ENCODE results near the gene ZNF423. TPM values are rescaled to one million over a fixed set of nuclear protein-coding genes. Genes with fewer than 3 reads are reported as not detected.
A peak's percentile ranks its signal among the peaks of the same experiment; 100 is the strongest.

Gene ZNF423
- total RNA-seq, 1 donor from 2014 or later = 19.8 TPM

- DNase-seq (ENCODE audit: low spot score in 2 of 2, unreplicated experiment in 2 of 2) = no peak
- Mint-ChIP-seq H3K27me3 (ENCODE audit: low read depth) (no peaks in the 10 kb centered on the region), H3K27ac (no peak overlapping the region), H3K4me1 (peaks cover 22% of the 10 kb centered on the region), H3K36me3 (no peaks in the 10 kb centered on the region), H3K9me3 (no peaks in the 10 kb centered on the region), H3K4me3 (no peak overlapping the region)
- TF ChIP-seq CTCF (IDR thresholded peaks at IDR 0.05; ENCODE audit: unreplicated experiment) = no peak
Observed at GRCh38 chr16:49826515-49826914, 29.4 kb downstream of the ZNF423 start.

- Mint-ChIP-seq H3K36me3 (no peaks in the 10 kb centered on the region), H3K27ac (no peak overlapping the region), H3K4me3 (no peak overlapping the region), H3K4me1 (peaks cover 26% of the 10 kb centered on the region), H3K9me3 (no peaks in the 10 kb centered on the region), H3K27me3 (ENCODE audit: low read depth) (no peaks in the 10 kb centered on the region)
- no peak for TF ChIP-seq CTCF (IDR thresholded peaks at IDR 0.05; ENCODE audit: unreplicated experiment)
- DNase-seq (ENCODE audit: low spot score in 2 of 2, unreplicated experiment in 2 of 2) = no peak
Observed at GRCh38 chr16:49825041-49825440, 30.9 kb downstream of the ZNF423 start.

- H3K27ac Mint-ChIP-seq = peak overlapping the region; percentile 3
Observed at GRCh38 chr16:49824593-49824992, 31.3 kb downstream of the ZNF423 start.

GRCh38 chr16:49822649-49823370 is 33.1 kb downstream of the ZNF423 start:
- no peaks in the 10 kb centered on the region for H3K27me3 Mint-ChIP-seq (ENCODE audit: low read depth)
- no peak overlapping the region for H3K27ac Mint-ChIP-seq
- DNase-seq (ENCODE audit: low spot score in 2 of 2, unreplicated experiment in 2 of 2) = no peak
- no peaks in the 10 kb centered on the region for H3K36me3 Mint-ChIP-seq
- no peaks in the 10 kb centered on the region for H3K9me3 Mint-ChIP-seq
- H3K4me1 Mint-ChIP-seq = peaks cover 18% of the 10 kb centered on the region
- no peak for TF ChIP-seq CTCF (IDR thresholded peaks at IDR 0.05; ENCODE audit: unreplicated experiment)
- no peak overlapping the region for H3K4me3 Mint-ChIP-seq

More at GRCh38 chr16:49824593-49824992, 31.3 kb downstream of the ZNF423 start:
- DNase-seq (ENCODE audit: low spot score in 2 of 2, unreplicated experiment in 2 of 2) = no peak
- TF ChIP-seq CTCF (IDR thresholded peaks at IDR 0.05; ENCODE audit: unreplicated experiment) = no peak
- Mint-ChIP-seq H3K9me3 (no peaks in the 10 kb centered on the region), H3K36me3 (no peaks in the 10 kb centered on the region), H3K4me3 (no peak overlapping the region), H3K27me3 (ENCODE audit: low read depth) (no peaks in the 10 kb centered on the region), H3K4me1 (peaks cover 26% of the 10 kb centered on the region)

- Mint-ChIP-seq H3K4me1 (peaks cover 15% of the 10 kb centered on the region), H3K27ac (peak overlapping the region; percentile 48), H3K27me3 (ENCODE audit: low read depth) (no peaks in the 10 kb centered on the region), H3K36me3 (no peaks in the 10 kb centered on the region), H3K9me3 (no peaks in the 10 kb centered on the region), H3K4me3 (no peak overlapping the region)
- no peak for DNase-seq (ENCODE audit: low spot score in 2 of 2, unreplicated experiment in 2 of 2)
- TF ChIP-seq CTCF (IDR thresholded peaks at IDR 0.05; ENCODE audit: unreplicated experiment) = no peak
Observed at GRCh38 chr16:49821614-49822282, 34.2 kb downstream of the ZNF423 start.
